HG02798 (cell line): ENCODE data around the gene PCDHB4.
"Not testable (repeated sequence)": the region's sequence is repeated elsewhere in the genome, so short reads cannot be mapped to it uniquely, and the experiment has no call there.

ENCODE experiments used
- ATAC-seq: cut with Tn5 transposase; IDR thresholded peaks from one replicate; pipeline ENCODE4 v1.9.1; 2021; ENCODE audit warnings: mild to moderate bottlenecking; ENCODE audit not compliant: unreplicated experiment, poor library complexity

The PCDHB4 gene

GRCh38 chr5:141121563-141121962, at the start of gene PCDHB4:
TSS of gene PCDHB4 (plus strand) at chr5:141121818. CDS start at chr5:141121999, 181 bp downstream.
- no peak for ATAC-seq

GRCh38 chr5:141077826-141078225, 43.8 kb upstream of the PCDHB4 start:
- no peak for ATAC-seq

GRCh38 chr5:141082228-141082627, 39.4 kb upstream of the PCDHB4 start:
- ATAC-seq: no peak

- no peak for ATAC-seq
Measured at GRCh38 chr5:141084487-141084989, 37.1 kb upstream of the PCDHB4 start.

GRCh38 chr5:141094481-141095262, 26.9 kb upstream of the PCDHB4 start, which contains the start of gene PCDHB2:
TSS of gene PCDHB2 (plus strand) at chr5:141094615. CDS start at chr5:141094791, 176 bp downstream.
- ATAC-seq: no peak

- no peak for ATAC-seq
Measured at GRCh38 chr5:141095263-141095641, 26.4 kb upstream of the PCDHB4 start.

- ATAC-seq: not testable (repeated sequence)
Measured at GRCh38 chr5:141096181-141096580, 25.4 kb upstream of the PCDHB4 start.

GRCh38 chr5:141096586-141096985, 25.0 kb upstream of the PCDHB4 start:
- ATAC-seq: not testable (repeated sequence)

- ATAC-seq: no peak
Measured at GRCh38 chr5:141100243-141100805, 21.3 kb upstream of the PCDHB4 start, which contains the start of gene PCDHB3. TSS of gene PCDHB3 (plus strand) at chr5:141100473. CDS start at chr5:141100650, 177 bp downstream.

GRCh38 chr5:141101059-141101458, 20.6 kb upstream of the PCDHB4 start:
- no peak for ATAC-seq

GRCh38 chr5:141102070-141102469, 19.5 kb upstream of the PCDHB4 start:
- not testable (repeated sequence) for ATAC-seq

GRCh38 chr5:141102471-141102870, 19.1 kb upstream of the PCDHB4 start:
- not testable (repeated sequence) for ATAC-seq

- ATAC-seq: no peak
Measured at GRCh38 chr5:141105350-141105749, 16.3 kb upstream of the PCDHB4 start.

GRCh38 chr5:141119250-141119649, 2.4 kb upstream of the PCDHB4 start:
- ATAC-seq: no peak

GRCh38 chr5:141121985-141122384, 367 bp downstream of the PCDHB4 start:
- ATAC-seq: no peak

- not testable (repeated sequence) for ATAC-seq
Measured at GRCh38 chr5:141123396-141124135, 1.9 kb downstream of the PCDHB4 start.

GRCh38 chr5:141127305-141127704, 5.7 kb downstream of the PCDHB4 start:
- ATAC-seq: no peak

- ATAC-seq: no peak
Measured at GRCh38 chr5:141135030-141135717, 13.6 kb downstream of the PCDHB4 start, which contains the start of gene PCDHB5. TSS of gene PCDHB5 (plus strand) at chr5:141135206. CDS start at chr5:141135435, 229 bp downstream.

GRCh38 chr5:141135718-141136266, 14.2 kb downstream of the PCDHB4 start:
- no peak for ATAC-seq

- ATAC-seq: not testable (repeated sequence)
Measured at GRCh38 chr5:141137346-141137745, 15.7 kb downstream of the PCDHB4 start.
